ENCODE results near the gene IGSF5.

GRCh38 chr21:39842741-39843459 is 97.9 kb downstream of the IGSF5 start:
- TF ChIP-seq CTCF (IDR thresholded peaks at IDR 0.05): no peak
- no peak for TF ChIP-seq POLR2A (IDR thresholded peaks at IDR 0.05)
